ENCODE data around the gene ANO4.
"Not testable (repeated sequence)": the region's sequence is repeated elsewhere in the genome, so short reads cannot be mapped to it uniquely, and the experiment has no call there.

Gene ANO4

GRCh38 chr12:101111441-101111840, 316.9 kb downstream of the ANO4 start:
- DNase-seq, result no peak

GRCh38 chr12:101115326-101115725, 320.8 kb downstream of the ANO4 start:
- DNase-seq, result no peak

GRCh38 chr12:101116911-101117310, 322.3 kb downstream of the ANO4 start:
- no peak for DNase-seq

- no peak for DNase-seq
These were observed 323.3 kb downstream of the ANO4 start for GRCh38 chr12:101117842-101118241.

- no peak for DNase-seq
These were observed 333.1 kb downstream of the ANO4 start for GRCh38 chr12:101127521-101128219.

- not testable (repeated sequence) for DNase-seq
These were observed 351.3 kb downstream of the ANO4 start for GRCh38 chr12:101145777-101146431.

- DNase-seq, result no peak
These were observed 370.7 kb downstream of the ANO4 start for GRCh38 chr12:101165319-101165718.

GRCh38 chr12:101166866-101167265, 372.3 kb downstream of the ANO4 start:
- DNase-seq, result no peak

GRCh38 chr12:101168001-101168400, 373.4 kb downstream of the ANO4 start:
- DNase-seq, result no peak

GRCh38 chr12:101172316-101172715, 377.7 kb downstream of the ANO4 start:
- DNase-seq, result no peak

- no peak for DNase-seq
These were observed 378.7 kb downstream of the ANO4 start for GRCh38 chr12:101173197-101173749.

GRCh38 chr12:101174541-101174940, 380.0 kb downstream of the ANO4 start:
- no peak for DNase-seq

All from DMS153 (cell line).